ENCODE measurements around the gene LRRC28. TPM values are rescaled to one million over a fixed set of nuclear protein-coding genes. Genes with fewer than 3 reads are reported as not detected.

Gene LRRC28
- total and polyA plus RNA-seq, 7 experiments from 2014 or later = 15.0 to 25.9 (median 19.9) TPM

- Mint-ChIP-seq H3K27me3 (no peaks in the 10 kb centered on the region), H3K4me1 (no peaks in the 10 kb centered on the region), H3K27ac (no peak overlapping the region), H3K9me3 (no peaks in the 10 kb centered on the region), H3K36me3 (peaks cover 0 to 15% (median 9%) of the 10 kb centered on the region in 5 donors), H3K4me3 (no peak overlapping the region)
- ATAC-seq = no peak
- Histone ChIP-seq H3K4me1 (ENCODE audit: control insufficient read depth in 2 of 2, insufficient read depth in 2 of 2, low read length in 2 of 2) (no peaks in the 10 kb centered on the region), H3K4me3 (ENCODE audit: low read length) (no peak overlapping the region), H3K27ac (ENCODE audit: low read depth, low read length) (no peak overlapping the region), H3K27me3 (ENCODE audit: control insufficient read depth in 2 of 2, insufficient read depth in 2 of 2, low read length in 2 of 2) (no peaks in the 10 kb centered on the region), H3K9me3 (ENCODE audit: control insufficient read depth in 2 of 3, low read length in 3 of 3) (no peaks in the 10 kb centered on the region), H3K36me3 (ENCODE audit: control insufficient read depth in 2 of 3, insufficient read depth in 3 of 3, low read length in 3 of 3) (peaks cover 0 to 3% (median 0%) of the 10 kb centered on the region in 3 experiments)
- ChIA-PET CTCF (no interaction called here), POLR2A (no interaction called here)
- DNase-seq = no peak
- intact Hi-C loops (cut with micrococcal nuclease) = no loop called here
Measured at GRCh38 chr15:99336794-99337193, 85.5 kb downstream of the LRRC28 start.

- Mint-ChIP-seq H3K27me3 (no peaks in the 10 kb centered on the region), H3K27ac (no peak overlapping the region), H3K4me3 (no peak overlapping the region), H3K9me3 (no peaks in the 10 kb centered on the region), H3K4me1 (peaks cover 0 to 8% (median 6%) of the 10 kb centered on the region in 7 donors), H3K36me3 (peaks cover 0 to 9% (median 9%) of the 10 kb centered on the region in 5 donors)
- intact Hi-C loops (cut with micrococcal nuclease) = loop anchor here (5.0 to 10.0 kb wide), 2 partner anchors 227 to 414 kb away; partner anchors contain the start of gene MEF2A (in 1 of the 2)
- Histone ChIP-seq H3K27me3 (ENCODE audit: control insufficient read depth in 2 of 2, insufficient read depth in 2 of 2, low read length in 2 of 2) (no peaks in the 10 kb centered on the region), H3K27ac (ENCODE audit: low read depth, low read length) (no peak overlapping the region), H3K36me3 (ENCODE audit: control insufficient read depth in 2 of 3, insufficient read depth in 3 of 3, low read length in 3 of 3) (peaks cover 0 to 3% (median 0%) of the 10 kb centered on the region in 3 experiments), H3K9me3 (ENCODE audit: control insufficient read depth in 2 of 3, low read length in 3 of 3) (no peaks in the 10 kb centered on the region), H3K4me1 (ENCODE audit: control insufficient read depth in 2 of 2, insufficient read depth in 2 of 2, low read length in 2 of 2) (no peaks in the 10 kb centered on the region), H3K4me3 (ENCODE audit: low read length) (no peak overlapping the region)
- no peak for ATAC-seq
- DNase-seq = no peak
- ChIA-PET POLR2A (no interaction called here), CTCF (interaction anchor here (6.0 kb wide), 1 partner anchor 364 kb away, joined by 51 read pairs; no protein-coding TSS in a partner anchor)
Measured at GRCh38 chr15:99340347-99340746, 89.1 kb downstream of the LRRC28 start.

- DNase-seq = no peak
- intact Hi-C loops (cut with micrococcal nuclease) = loop anchor here (5.0 to 10.0 kb wide), 2 partner anchors 226 to 413 kb away; partner anchors contain the start of gene MEF2A (in 1 of the 2)
- H3K9me3 ChIP-seq (ENCODE audit: control insufficient read depth in 2 of 3, low read length in 3 of 3) = no peaks in the 10 kb centered on the region
- no peak overlapping the region for H3K27ac ChIP-seq (ENCODE audit: low read depth, low read length)
- Mint-ChIP-seq H3K4me3 (no peak overlapping the region), H3K27me3 (no peaks in the 10 kb centered on the region), H3K4me1 (peaks cover 0 to 8% (median 6%) of the 10 kb centered on the region in 7 donors), H3K36me3 (peaks cover 0 to 5% (median 3%) of the 10 kb centered on the region in 5 donors), H3K27ac (no peak overlapping the region), H3K9me3 (no peaks in the 10 kb centered on the region)
- CTCF ChIA-PET = interaction anchor here (0.6 to 6.0 kb wide), 4 partner anchors 25 to 414 kb away, joined by 3 to 51 read pairs (median 4); no protein-coding TSS in a partner anchor
- H3K4me3 ChIP-seq (ENCODE audit: low read length) = no peak overlapping the region
- H3K27me3 ChIP-seq (ENCODE audit: control insufficient read depth in 2 of 2, insufficient read depth in 2 of 2, low read length in 2 of 2) = no peaks in the 10 kb centered on the region
- ATAC-seq = no peak
- H3K36me3 ChIP-seq (ENCODE audit: control insufficient read depth in 2 of 3, insufficient read depth in 3 of 3, low read length in 3 of 3) = no peaks in the 10 kb centered on the region
- no peaks in the 10 kb centered on the region for H3K4me1 ChIP-seq (ENCODE audit: control insufficient read depth in 2 of 2, insufficient read depth in 2 of 2, low read length in 2 of 2)
- POLR2A ChIA-PET = interaction anchor here (0.5 to 0.9 kb wide), 3 partner anchors 228 to 362 kb away, joined by 3 read pairs; no protein-coding TSS in a partner anchor
Measured at GRCh38 chr15:99341786-99342185, 90.5 kb downstream of the LRRC28 start.

DNA sequence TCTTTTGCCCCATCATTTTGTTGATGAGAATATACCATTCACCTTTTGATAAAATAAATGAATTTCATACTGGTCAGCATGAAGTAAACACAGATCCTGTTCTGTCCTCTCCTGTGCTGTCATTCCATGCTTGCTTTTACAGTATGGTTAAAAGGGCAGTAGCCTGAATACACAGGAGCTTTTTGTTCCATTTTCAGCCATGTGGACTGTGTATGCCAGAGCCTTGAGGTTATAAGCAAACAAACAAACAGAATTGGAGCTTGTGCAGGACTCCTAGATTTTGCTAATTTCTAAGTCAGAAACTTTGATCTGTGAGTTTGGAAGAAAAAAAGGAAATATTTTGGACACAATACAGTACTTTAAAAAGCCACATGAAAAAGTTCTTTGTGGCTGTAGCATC is 91.9 kb downstream of the LRRC28 start:
- Mint-ChIP-seq H3K9me3 (no peaks in the 10 kb centered on the region), H3K27me3 (no peaks in the 10 kb centered on the region), H3K4me1 (peaks cover 0 to 8% (median 6%) of the 10 kb centered on the region in 7 donors), H3K4me3 (no peak overlapping the region), H3K27ac (no peak overlapping the region), H3K36me3 (peaks cover 0 to 11% (median 3%) of the 10 kb centered on the region in 5 donors)
- H3K9me3 ChIP-seq (ENCODE audit: control insufficient read depth in 2 of 3, low read length in 3 of 3) = no peaks in the 10 kb centered on the region
- H3K27ac ChIP-seq (ENCODE audit: low read depth, low read length) = no peak overlapping the region
- H3K4me1 ChIP-seq (ENCODE audit: control insufficient read depth in 2 of 2, insufficient read depth in 2 of 2, low read length in 2 of 2) = no peaks in the 10 kb centered on the region
- POLR2A ChIA-PET = interaction anchor here (1.2 to 2.2 kb wide), 2 partner anchors 28 to 361 kb away, joined by 3 to 13 read pairs; no protein-coding TSS in a partner anchor
- intact Hi-C loops (cut with micrococcal nuclease) = loop anchor here (1.0 to 10.0 kb wide), 3 partner anchors 224 to 412 kb away; partner anchors contain the start of gene MEF2A (in 1 of the 2)
- CTCF ChIA-PET = interaction anchor here (0.6 to 6.0 kb wide), 4 partner anchors 8 to 413 kb away, joined by 3 to 51 read pairs (median 5); no protein-coding TSS in a partner anchor
- DNase-seq = no peak
- no peaks in the 10 kb centered on the region for H3K36me3 ChIP-seq (ENCODE audit: control insufficient read depth in 2 of 3, insufficient read depth in 3 of 3, low read length in 3 of 3)
- H3K27me3 ChIP-seq (ENCODE audit: control insufficient read depth in 2 of 2, insufficient read depth in 2 of 2, low read length in 2 of 2) = no peaks in the 10 kb centered on the region
- no peak overlapping the region for H3K4me3 ChIP-seq (ENCODE audit: low read length)
- ATAC-seq = no peak

- CTCF ChIA-PET = interaction anchor here (0.8 to 6.0 kb wide), 13 partner anchors 9 to 412 kb away, joined by 3 to 51 read pairs (median 4); no protein-coding TSS in a partner anchor
- Mint-ChIP-seq H3K9me3 (no peaks in the 10 kb centered on the region), H3K36me3 (peaks cover 0 to 14% (median 0%) of the 10 kb centered on the region in 5 donors), H3K4me1 (peaks cover 0 to 8% (median 6%) of the 10 kb centered on the region in 7 donors), H3K27ac (peak overlapping the region in 2 of 9 donors; percentile 8 to 61), H3K4me3 (no peak overlapping the region), H3K27me3 (no peaks in the 10 kb centered on the region)
- DNase-seq = peak; percentile 9 to 68 (median 57)
- POLR2A ChIA-PET = interaction anchor here (1.2 to 2.2 kb wide), 2 partner anchors 27 to 360 kb away, joined by 3 to 13 read pairs; no protein-coding TSS in a partner anchor
- no peaks in the 10 kb centered on the region for H3K4me1 ChIP-seq (ENCODE audit: control insufficient read depth in 2 of 2, insufficient read depth in 2 of 2, low read length in 2 of 2)
- H3K4me3 ChIP-seq (ENCODE audit: low read length) = no peak overlapping the region
- no peaks in the 10 kb centered on the region for H3K9me3 ChIP-seq (ENCODE audit: control insufficient read depth in 2 of 3, low read length in 3 of 3)
- intact Hi-C loops (cut with micrococcal nuclease) = loop anchor here (1.0 to 10.0 kb wide), 5 partner anchors 223 to 412 kb away; partner anchors contain the start of gene MEF2A (in 1 of the 2)
- H3K36me3 ChIP-seq (ENCODE audit: control insufficient read depth in 2 of 3, insufficient read depth in 3 of 3, low read length in 3 of 3) = no peaks in the 10 kb centered on the region
- H3K27ac ChIP-seq (ENCODE audit: low read depth, low read length) = no peak overlapping the region
- ATAC-seq = peak; percentile 73
- no peaks in the 10 kb centered on the region for H3K27me3 ChIP-seq (ENCODE audit: control insufficient read depth in 2 of 2, insufficient read depth in 2 of 2, low read length in 2 of 2)
Measured at GRCh38 chr15:99343881-99344551, 92.7 kb downstream of the LRRC28 start.

GRCh38 chr15:99344639-99345038 is 93.4 kb downstream of the LRRC28 start:
- Mint-ChIP-seq H3K36me3 (peaks cover 0 to 19% (median 6%) of the 10 kb centered on the region in 5 donors), H3K4me3 (no peak overlapping the region), H3K4me1 (peaks cover 0 to 8% (median 6%) of the 10 kb centered on the region in 7 donors), H3K27me3 (no peaks in the 10 kb centered on the region), H3K27ac (no peak overlapping the region), H3K9me3 (no peaks in the 10 kb centered on the region)
- DNase-seq (no peak), ATAC-seq (no peak)
- Histone ChIP-seq H3K4me3 (ENCODE audit: low read length) (no peak overlapping the region), H3K27ac (ENCODE audit: low read depth, low read length) (no peak overlapping the region), H3K9me3 (ENCODE audit: control insufficient read depth in 2 of 3, low read length in 3 of 3) (no peaks in the 10 kb centered on the region), H3K27me3 (ENCODE audit: control insufficient read depth in 2 of 2, insufficient read depth in 2 of 2, low read length in 2 of 2) (no peaks in the 10 kb centered on the region), H3K4me1 (ENCODE audit: control insufficient read depth in 2 of 2, insufficient read depth in 2 of 2, low read length in 2 of 2) (no peaks in the 10 kb centered on the region), H3K36me3 (ENCODE audit: control insufficient read depth in 2 of 3, insufficient read depth in 3 of 3, low read length in 3 of 3) (no peaks in the 10 kb centered on the region)
- ChIA-PET CTCF (interaction anchor here (0.8 to 6.0 kb wide), 13 partner anchors 10 to 412 kb away, joined by 3 to 51 read pairs (median 4); no protein-coding TSS in a partner anchor), POLR2A (interaction anchor here (1.2 to 2.2 kb wide), 2 partner anchors 26 to 360 kb away, joined by 3 to 13 read pairs; no protein-coding TSS in a partner anchor)
- intact Hi-C loops (cut with micrococcal nuclease) = loop anchor here (1.0 to 10.0 kb wide), 4 partner anchors 223 to 412 kb away; partner anchors contain the start of gene MEF2A (in 1 of the 2)
